ENCODE data around the gene RNF152.

DNA sequence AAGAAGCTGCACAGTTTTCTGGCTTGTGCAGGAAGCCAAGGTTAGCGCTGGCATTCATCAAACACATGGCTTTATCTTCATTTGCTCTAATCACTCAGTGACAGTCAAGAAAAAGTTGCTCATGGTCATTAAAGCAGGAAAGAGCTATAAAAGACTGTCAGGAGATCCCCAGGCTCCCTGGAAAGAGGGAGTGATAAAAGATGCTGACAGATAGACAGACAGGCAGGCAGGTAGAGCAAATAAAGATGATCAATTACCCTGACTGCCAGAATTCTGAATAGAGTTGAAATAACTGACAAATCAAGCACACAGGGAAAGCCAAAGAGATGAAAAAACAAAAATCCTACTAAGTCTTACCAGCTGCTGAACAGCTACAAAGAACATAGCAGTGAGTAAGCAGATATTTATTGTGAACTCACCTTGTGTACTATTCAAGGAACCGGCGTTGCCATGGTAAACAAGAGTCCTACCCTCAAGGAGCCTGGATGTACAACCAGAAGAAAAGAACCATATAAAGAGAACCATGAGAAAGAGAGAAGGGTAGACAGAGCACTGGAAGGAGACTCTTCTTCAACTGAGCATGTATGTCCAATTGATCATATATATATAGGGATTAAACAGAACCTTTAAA lies 68.0 kb downstream of the RNF152 start:
- TF ChIP-seq, protein P1, sequence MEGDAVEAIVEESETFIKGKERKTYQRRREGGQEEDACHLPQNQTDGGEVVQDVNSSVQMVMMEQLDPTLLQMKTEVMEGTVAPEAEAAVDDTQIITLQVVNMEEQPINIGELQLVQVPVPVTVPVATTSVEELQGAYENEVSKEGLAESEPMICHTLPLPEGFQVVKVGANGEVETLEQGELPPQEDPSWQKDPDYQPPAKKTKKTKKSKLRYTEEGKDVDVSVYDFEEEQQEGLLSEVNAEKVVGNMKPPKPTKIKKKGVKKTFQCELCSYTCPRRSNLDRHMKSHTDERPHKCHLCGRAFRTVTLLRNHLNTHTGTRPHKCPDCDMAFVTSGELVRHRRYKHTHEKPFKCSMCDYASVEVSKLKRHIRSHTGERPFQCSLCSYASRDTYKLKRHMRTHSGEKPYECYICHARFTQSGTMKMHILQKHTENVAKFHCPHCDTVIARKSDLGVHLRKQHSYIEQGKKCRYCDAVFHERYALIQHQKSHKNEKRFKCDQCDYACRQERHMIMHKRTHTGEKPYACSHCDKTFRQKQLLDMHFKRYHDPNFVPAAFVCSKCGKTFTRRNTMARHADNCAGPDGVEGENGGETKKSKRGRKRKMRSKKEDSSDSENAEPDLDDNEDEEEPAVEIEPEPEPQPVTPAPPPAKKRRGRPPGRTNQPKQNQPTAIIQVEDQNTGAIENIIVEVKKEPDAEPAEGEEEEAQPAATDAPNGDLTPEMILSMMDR (IDR thresholded peaks at IDR 0.05): no peak
- TF ChIP-seq EZH2 (IDR thresholded peaks at IDR 0.05): no peak
